Astrocyte (in vitro differentiated cells and primary cell): ENCODE data around the gene ZNF552. TPM values are rescaled to one million over a fixed set of nuclear protein-coding genes. Genes with fewer than 3 reads are reported as not detected.
"Not testable (repeated sequence)": the region's sequence is repeated elsewhere in the genome, so short reads cannot be mapped to it uniquely, and the experiment has no call there.

ENCODE experiments used
- DNase-seq: peaks from one replicate; pipeline ENCODE4 v3.0.0-alpha.2; 2010; ENCODE audit warnings: low read depth
- FAIRE-seq: peaks from 2 replicates; lab custom pipeline; 2011; peaks lifted over from hg19 to GRCh38; lab: Jason Lieb, UNC
- H2AFZ ChIP-seq: 2 replicates; pipeline ENCODE4 v1.6.0; 2012; ENCODE audit warnings: low read depth, low read length, inconsistent platforms
- H3K27ac ChIP-seq: 2 replicates; pipeline ENCODE4 v1.5.1; 2011; ENCODE audit warnings: low read depth, low read length, inconsistent platforms
- H3K27me3 ChIP-seq: 2 replicates; pipeline ENCODE4 v1.6.0; 2011; ENCODE audit warnings: low read length, inconsistent platforms; ENCODE audit not compliant: insufficient read depth
- H3K36me3 ChIP-seq: 2 replicates; pipeline ENCODE4 v1.5.1; 2011; ENCODE audit warnings: low read length, inconsistent platforms; ENCODE audit not compliant: insufficient read depth
- H3K4me1 ChIP-seq: 2 replicates; pipeline ENCODE4 v1.5.1; 2011; ENCODE audit warnings: low read length, inconsistent platforms; ENCODE audit not compliant: insufficient read depth
- H3K4me2 ChIP-seq: 2 replicates; pipeline ENCODE4 v1.6.0; 2012; ENCODE audit warnings: low read length, inconsistent platforms
- H3K4me3 ChIP-seq: 2 replicates; pipeline ENCODE4 v1.5.1; 2011; ENCODE audit warnings: low read depth, mild to moderate bottlenecking, low read length, inconsistent platforms; ENCODE audit not compliant: insufficient read depth
- H3K79me2 ChIP-seq: 2 replicates; pipeline ENCODE4 v1.6.0; 2012; ENCODE audit warnings: mild to moderate bottlenecking, low read length, inconsistent platforms; ENCODE audit not compliant: insufficient read depth
- H3K9ac ChIP-seq: 2 replicates; pipeline ENCODE4 v1.6.0; 2012; ENCODE audit warnings: mild to moderate bottlenecking, low read length, inconsistent platforms
- H3K9me3 ChIP-seq: 2 replicates; pipeline ENCODE4 v1.5.1; 2012; ENCODE audit warnings: low read depth, mild to moderate bottlenecking, low read length, inconsistent platforms; ENCODE audit not compliant: insufficient read depth
- H4K20me1 ChIP-seq: 2 replicates; pipeline ENCODE4 v1.6.0; 2012; ENCODE audit warnings: low read length, inconsistent platforms; ENCODE audit not compliant: insufficient read depth
- H3K27ac Mint-ChIP-seq: one replicate; pipeline ENCODE4 v1.8.0; 2021; ENCODE audit warnings: mild to moderate bottlenecking, mixed read lengths; ENCODE audit not compliant: unreplicated experiment
- H3K27me3 Mint-ChIP-seq: one replicate; pipeline ENCODE4 v1.8.0; 2021; ENCODE audit warnings: low read depth, mixed read lengths; ENCODE audit not compliant: unreplicated experiment
- H3K36me3 Mint-ChIP-seq: one replicate; pipeline ENCODE4 v1.8.0; 2021; ENCODE audit warnings: low read depth, mixed read lengths; ENCODE audit not compliant: unreplicated experiment
- H3K4me1 Mint-ChIP-seq: one replicate; pipeline ENCODE4 v1.8.0; 2021; ENCODE audit warnings: low read depth, mixed read lengths; ENCODE audit not compliant: unreplicated experiment
- H3K4me3 Mint-ChIP-seq: one replicate; pipeline ENCODE4 v1.8.0; 2021; ENCODE audit warnings: mild to moderate bottlenecking, moderate library complexity, mixed read lengths; ENCODE audit not compliant: unreplicated experiment
- H3K9me3 Mint-ChIP-seq: one replicate; pipeline ENCODE4 v1.8.0; 2021; ENCODE audit warnings: mild to moderate bottlenecking, mixed read lengths; ENCODE audit not compliant: unreplicated experiment
- CTCF ChIP-seq: IDR thresholded peaks from 2 replicates; pipeline ENCODE4 v1.5.1; 2011; ENCODE audit warnings: low read depth, mild to moderate bottlenecking, inconsistent platforms, low read length, moderate library complexity; ENCODE audit not compliant: insufficient read depth
- EZH2 ChIP-seq: IDR thresholded peaks from 2 replicates; pipeline ENCODE4 v1.6.1; 2012; ENCODE audit warnings: mild to moderate bottlenecking, low read length, inconsistent platforms; ENCODE audit not compliant: insufficient read depth
- total RNA-seq: library from RNA; stranded (reverse); gene quantifications from 2 replicates; pipeline ENCODE4 v1.2.1, GENCODE V29; 2021

Gene ZNF552
- total RNA-seq, 1 donor from 2014 or later = 9.6 TPM

GRCh38 chr19:57802269-57802668, 12.4 kb downstream of the ZNF552 start:
- FAIRE-seq = no peak
- Histone ChIP-seq H3K79me2 (peaks cover 27% of the 10 kb centered on the region), H3K27ac (no peak overlapping the region)

DNA sequence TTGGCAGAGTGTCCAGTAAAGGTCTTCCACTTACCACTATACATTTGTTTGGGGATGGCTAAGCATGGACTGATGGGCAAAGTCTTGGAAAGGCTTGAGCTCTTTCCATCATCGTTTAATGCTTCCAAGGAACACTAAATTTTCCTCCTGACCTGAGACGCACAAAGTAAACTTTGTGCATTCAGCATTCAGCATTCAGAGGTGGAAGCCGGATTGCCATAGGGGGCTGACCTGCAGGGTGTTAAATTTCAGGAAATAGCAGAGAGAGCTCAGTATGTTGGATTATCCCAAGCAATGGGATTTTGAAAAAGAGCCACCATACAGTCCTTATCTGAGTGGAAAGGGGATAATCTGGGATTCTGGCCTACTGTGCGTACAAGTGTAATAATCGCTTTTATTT, 14.0 kb downstream of the ZNF552 start:
- Histone ChIP-seq H3K36me3 (peaks cover 8% of the 10 kb centered on the region), H3K27me3 (no peaks in the 10 kb centered on the region), H3K9me3 (no peaks in the 10 kb centered on the region), H3K79me2 (peaks cover 33% of the 10 kb centered on the region), H3K4me2 (no peak overlapping the region), H3K9ac (no peak overlapping the region), H2AFZ (no peak overlapping the region), H3K27ac (no peak overlapping the region), H4K20me1 (peaks cover 6% of the 10 kb centered on the region), H3K4me3 (no peak overlapping the region), H3K4me1 (peaks cover 11% of the 10 kb centered on the region)
- FAIRE-seq (no peak), DNase-seq (no peak)
- Mint-ChIP-seq H3K36me3 (peaks cover 14% of the 10 kb centered on the region), H3K27ac (peak overlapping the region; percentile 20), H3K4me3 (peak overlapping the region; percentile 16), H3K27me3 (no peaks in the 10 kb centered on the region), H3K9me3 (no peaks in the 10 kb centered on the region), H3K4me1 (peaks cover 30% of the 10 kb centered on the region)
- TF ChIP-seq CTCF = no peak
- no peak for TF ChIP-seq EZH2

More at GRCh38 chr19:57802269-57802668, 12.4 kb downstream of the ZNF552 start:
- no peaks in the 10 kb centered on the region for H3K27me3 ChIP-seq
- peak overlapping the region; percentile 78 for H3K4me3 Mint-ChIP-seq
- H3K9ac ChIP-seq = no peak overlapping the region
- peaks cover 33% of the 10 kb centered on the region for H3K4me1 Mint-ChIP-seq
- H3K9me3 Mint-ChIP-seq = no peaks in the 10 kb centered on the region
- no peaks in the 10 kb centered on the region for H3K27me3 Mint-ChIP-seq
- peaks cover 15% of the 10 kb centered on the region for H3K36me3 Mint-ChIP-seq
- TF ChIP-seq EZH2 = no peak
- TF ChIP-seq CTCF = no peak
- H4K20me1 ChIP-seq = no peaks in the 10 kb centered on the region
- H3K27ac Mint-ChIP-seq = peak overlapping the region; percentile 36
- peaks cover 11% of the 10 kb centered on the region for H3K4me1 ChIP-seq
- H3K4me2 ChIP-seq = peak overlapping the region; percentile 34
- no peak overlapping the region for H3K4me3 ChIP-seq
- H3K36me3 ChIP-seq = peaks cover 8% of the 10 kb centered on the region
- H2AFZ ChIP-seq = no peak overlapping the region
- H3K9me3 ChIP-seq = no peaks in the 10 kb centered on the region
- DNase-seq = no peak

GRCh38 chr19:57796580-57796979, 18.1 kb downstream of the ZNF552 start:
- DNase-seq, H3K27me3 Mint-ChIP-seq: not testable (repeated sequence)

More at GRCh38 chr19:57796580-57796979, 18.1 kb downstream of the ZNF552 start:
- H3K27ac Mint-ChIP-seq, H2AFZ ChIP-seq, H3K27ac ChIP-seq, H3K4me1 Mint-ChIP-seq, H3K9me3 Mint-ChIP-seq, H3K9me3 ChIP-seq, H3K9ac ChIP-seq, H4K20me1 ChIP-seq, FAIRE-seq, H3K4me3 Mint-ChIP-seq, H3K27me3 ChIP-seq, H3K4me3 ChIP-seq, H3K4me2 ChIP-seq, H3K4me1 ChIP-seq: not testable (repeated sequence)
- peaks cover 23% of the 10 kb centered on the region for H3K36me3 Mint-ChIP-seq
- Histone ChIP-seq H3K36me3 (peaks cover 13% of the 10 kb centered on the region), H3K79me2 (peaks cover 39% of the 10 kb centered on the region)
